Fibroblast of skin of scalp (primary cell): ENCODE measurements around the gene DDX39B.

Source experiments
- DNase-seq: peaks from one replicate; pipeline ENCODE4 v3.0.0-alpha.2; 2013

The DDX39B gene

DNA sequence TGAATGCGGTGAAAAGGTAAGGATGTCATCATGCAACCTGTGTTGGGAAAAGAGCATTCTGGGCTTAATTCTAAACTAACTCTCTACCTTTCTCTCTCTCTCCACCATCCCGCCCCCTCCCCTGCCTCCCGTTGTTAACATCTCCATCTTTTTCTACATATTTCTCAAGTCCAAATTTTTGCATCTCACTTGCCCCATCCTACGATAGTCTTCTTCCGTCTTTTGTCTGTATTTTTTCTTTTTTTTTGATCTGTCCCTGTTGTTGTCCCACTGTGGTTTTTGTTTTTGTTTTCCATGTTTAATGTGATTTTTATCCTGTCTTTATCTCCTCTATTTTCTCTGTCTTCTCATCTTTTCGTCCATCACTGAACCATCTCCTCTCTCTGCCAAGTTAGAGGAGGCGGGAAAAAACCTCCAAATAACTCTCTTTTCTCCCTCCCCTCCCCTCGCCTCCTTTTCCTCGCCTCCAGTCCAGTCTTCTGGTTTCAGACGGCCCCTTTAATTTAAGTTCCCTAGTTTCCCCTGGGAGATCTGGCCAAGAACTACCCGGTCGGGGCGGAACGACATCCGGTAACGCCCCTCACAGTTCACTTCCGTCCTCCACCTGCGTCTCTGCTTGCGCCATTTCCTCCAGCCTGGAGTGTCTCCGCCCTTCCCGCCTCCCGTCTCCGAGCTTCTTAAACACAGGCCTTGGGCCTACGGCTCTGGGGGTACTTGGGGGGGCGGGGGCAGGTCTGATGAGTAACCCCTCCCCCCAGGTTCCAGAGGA lies 5.3 kb upstream of the DDX39B start, which contains the start of gene NFKBIL1:
TSS of gene NFKBIL1 (plus strand) at position 651 of the 769 bp plus-strand sequence. CDS start at position 738, 87 bp downstream.
- DNase-seq, result peak; percentile 99

- peak; percentile 94 for DNase-seq
Measured at GRCh38 chr6:31546339-31546957, 4.6 kb upstream of the DDX39B start, which contains the start of gene ATP6V1G2. TSS of gene ATP6V1G2 (minus strand) at chr6:31546608. CDS start at chr6:31546559, 49 bp downstream.

- DNase-seq, result no peak
Measured at GRCh38 chr6:31545291-31545690, 3.5 kb upstream of the DDX39B start.

DNA sequence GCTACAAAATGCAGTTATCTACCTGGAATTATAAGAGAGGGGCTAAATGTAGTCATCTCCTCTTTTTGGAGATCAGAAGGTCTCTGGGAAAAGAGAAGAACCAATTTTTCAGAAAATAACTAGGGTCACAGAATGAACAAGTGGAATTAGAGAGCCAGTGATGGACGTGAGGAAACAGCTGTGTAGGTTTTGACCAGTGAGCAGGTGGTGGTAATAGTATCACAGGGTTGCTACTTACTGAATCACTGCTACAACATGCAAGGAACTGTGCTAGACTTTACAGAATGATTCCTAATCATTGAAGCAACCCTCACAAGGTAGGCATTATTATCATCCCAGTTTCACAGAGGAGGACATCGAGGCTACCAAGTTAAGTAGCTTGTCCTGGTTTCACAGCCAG lies 2.9 kb upstream of the DDX39B start:
- DNase-seq, result no peak

GRCh38 chr6:31543639-31544038 lies 1.8 kb upstream of the DDX39B start:
- DNase-seq, result no peak

GRCh38 chr6:31541059-31541657 lies 645 bp downstream of the DDX39B start:
- peak; percentile 41 for DNase-seq

DNA sequence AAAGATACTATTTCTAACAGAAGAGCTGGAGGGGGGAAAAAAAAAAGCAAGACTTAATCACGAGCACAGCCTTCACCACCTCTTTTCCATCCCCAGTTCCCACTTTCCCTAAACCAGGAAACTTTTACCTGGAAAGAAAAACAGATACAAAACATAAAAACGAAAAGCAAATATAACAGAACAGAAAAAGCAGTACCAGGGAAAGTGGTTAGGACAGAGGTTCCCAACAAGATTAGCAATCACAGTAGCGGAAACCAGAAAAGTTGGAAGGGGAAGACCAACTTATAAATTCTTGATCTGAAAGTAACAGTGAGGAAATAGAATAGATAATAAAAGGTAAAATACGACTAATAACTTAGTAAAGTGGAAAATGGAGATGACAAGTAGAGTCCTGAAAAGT lies 1.2 kb downstream of the DDX39B start:
- DNase-seq, result no peak

- DNase-seq, result no peak
Measured at GRCh38 chr6:31538805-31539400, 2.9 kb downstream of the DDX39B start.

DNA sequence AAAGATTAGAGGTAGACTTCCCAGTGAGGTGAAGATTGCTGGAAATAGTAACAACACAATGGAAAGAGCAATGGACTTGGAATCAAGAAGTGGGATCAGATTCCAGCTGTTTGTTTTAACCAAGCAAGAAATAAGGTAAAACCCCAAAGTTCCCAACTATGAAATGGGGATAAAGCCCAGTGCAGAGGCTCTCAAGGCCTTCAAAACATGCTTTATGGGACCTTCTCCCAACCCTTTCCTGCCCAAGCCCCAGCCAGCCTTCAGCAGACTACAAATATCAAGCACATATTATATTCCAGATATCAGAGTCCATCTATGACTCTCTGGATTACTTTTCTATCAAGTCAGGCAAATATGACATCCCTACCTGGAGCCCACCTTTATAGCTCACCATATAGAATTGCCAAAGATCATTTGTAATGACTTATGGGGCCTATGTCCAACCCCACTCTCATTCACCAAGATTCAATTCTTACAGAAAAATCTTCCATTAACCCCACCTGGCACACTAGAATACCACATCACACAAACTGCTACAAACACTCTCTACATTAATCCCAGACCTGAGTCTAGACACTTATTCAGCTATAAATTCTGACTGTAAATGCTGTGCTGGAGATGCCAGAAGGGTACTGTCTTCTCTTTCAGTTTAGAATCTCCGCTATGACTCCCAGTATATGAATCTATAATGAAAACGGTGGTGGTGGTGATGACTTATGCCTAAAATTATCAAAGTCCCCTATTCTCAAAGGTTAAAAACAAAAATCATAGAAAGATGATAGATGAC lies 6.1 kb downstream of the DDX39B start:
- no peak for DNase-seq

DNA sequence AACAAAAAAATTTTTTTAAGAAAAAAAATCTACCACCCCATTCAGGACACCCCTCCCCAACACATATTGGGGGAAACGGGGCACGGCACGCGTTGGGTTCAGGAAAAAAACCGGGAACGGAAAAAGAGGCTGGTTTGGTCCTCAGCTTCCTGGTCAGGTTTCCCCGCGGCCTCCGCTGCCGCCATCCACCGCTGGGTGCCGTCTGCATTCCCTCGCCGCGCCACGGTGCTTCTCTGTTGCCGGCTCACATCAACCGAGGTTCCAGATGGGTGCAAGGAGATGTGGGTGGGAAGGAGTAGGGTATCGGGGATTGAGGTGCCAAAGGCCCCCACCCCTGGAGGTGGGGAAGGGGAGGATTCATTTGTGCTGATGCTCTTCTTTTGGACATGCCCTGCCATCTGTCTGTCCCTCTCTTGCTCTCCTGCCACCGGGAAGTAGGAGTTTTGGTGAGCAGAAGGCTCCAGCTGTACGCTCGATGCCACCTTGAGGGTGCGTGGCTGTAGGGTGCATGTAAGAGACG lies 7.2 kb downstream of the DDX39B start:
- DNase-seq, result no peak

DNA sequence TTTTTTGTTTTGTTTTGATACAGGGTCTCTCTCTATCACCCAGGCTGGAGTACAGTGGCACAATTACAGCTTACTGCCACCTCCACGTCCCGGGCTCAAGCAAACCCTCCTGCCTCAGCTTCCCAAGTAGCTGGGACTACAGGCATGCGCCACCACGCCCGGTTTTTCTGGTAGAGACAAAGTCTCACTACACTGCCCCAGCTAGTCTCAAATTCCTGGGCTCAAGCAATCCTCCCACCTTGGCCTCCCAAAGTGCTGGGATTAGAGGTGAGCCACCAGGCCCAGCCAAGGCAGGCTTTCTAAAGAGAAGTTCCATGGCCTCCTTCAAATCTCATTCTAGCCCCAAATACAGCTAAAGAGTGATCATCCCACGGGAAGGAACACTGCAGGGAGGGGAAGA lies 7.8 kb downstream of the DDX39B start:
- DNase-seq, result no peak

DNA sequence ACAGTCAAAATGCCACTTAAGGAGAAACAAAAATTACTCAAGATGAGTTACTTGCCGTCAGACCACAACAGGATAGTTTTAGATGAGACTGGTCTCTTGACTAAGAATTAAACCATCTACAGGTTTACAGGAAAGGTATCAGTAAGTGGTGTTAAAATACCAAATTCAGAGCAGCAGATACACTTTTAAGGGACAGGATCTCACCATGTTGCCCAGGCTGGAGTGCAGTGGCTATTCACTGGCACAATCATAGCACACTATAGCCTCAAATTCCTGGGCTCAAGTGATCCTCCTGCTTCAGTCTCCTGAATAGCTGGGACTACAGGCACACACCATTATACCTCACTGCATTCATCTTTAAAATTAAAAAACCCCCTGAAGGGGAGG lies 8.4 kb downstream of the DDX39B start:
- no peak for DNase-seq

- DNase-seq, result no peak
Measured at GRCh38 chr6:31532644-31533454, 9.0 kb downstream of the DDX39B start.

GRCh38 chr6:31531771-31532643 lies 9.8 kb downstream of the DDX39B start:
- DNase-seq, result no peak

DNA sequence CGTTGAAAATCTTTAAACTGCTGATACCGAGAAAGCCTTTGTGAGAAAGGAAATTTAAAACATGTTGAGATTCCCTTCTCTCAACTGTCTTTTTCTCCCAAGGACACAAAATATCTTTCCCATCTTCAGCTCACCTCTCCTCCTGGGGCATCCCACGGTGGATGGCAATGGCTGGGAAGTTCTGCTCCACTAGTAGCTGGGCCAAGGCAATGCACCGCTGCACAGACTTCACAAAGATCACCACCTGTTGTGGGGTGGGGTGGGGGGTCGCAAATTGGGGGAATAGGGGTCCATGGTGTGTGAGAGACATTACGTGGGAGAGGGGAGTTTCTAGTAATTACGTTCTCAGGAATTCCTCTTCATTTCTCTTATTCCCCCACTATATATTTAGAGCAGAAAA lies 10.6 kb downstream of the DDX39B start:
- no peak for DNase-seq

DNA sequence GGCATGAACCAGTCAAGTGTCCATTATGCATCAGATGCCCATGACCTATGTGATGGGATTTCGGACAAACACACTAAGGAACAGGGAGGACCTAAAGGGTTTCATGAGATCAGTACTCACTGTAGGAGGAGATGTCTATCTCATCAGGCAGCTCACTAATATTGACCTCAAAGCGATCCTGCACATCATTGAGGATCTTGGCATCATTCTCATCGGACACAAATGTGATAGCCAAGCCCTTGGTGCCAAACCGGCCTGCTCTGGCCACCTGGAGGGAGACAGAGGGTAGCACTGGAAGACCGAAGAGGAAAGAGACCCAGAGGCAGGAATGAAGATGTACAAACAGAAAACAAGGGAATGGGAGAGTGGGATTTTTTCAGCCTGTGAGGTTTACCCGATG lies 11.1 kb downstream of the DDX39B start:
- DNase-seq, result no peak

- no peak for DNase-seq
Measured at GRCh38 chr6:31529329-31530150, 12.3 kb downstream of the DDX39B start.

- no peak for DNase-seq
Measured at GRCh38 chr6:31528821-31529328, 12.9 kb downstream of the DDX39B start, which contains the start of gene MCCD1. TSS of gene MCCD1 (plus strand) at chr6:31528962. CDS start at chr6:31529015, 53 bp downstream.

- no peak for DNase-seq
Measured at GRCh38 chr6:31528307-31528777, 13.5 kb downstream of the DDX39B start.
